Measurements from ENCODE around the gene ELMO2.

DNA sequence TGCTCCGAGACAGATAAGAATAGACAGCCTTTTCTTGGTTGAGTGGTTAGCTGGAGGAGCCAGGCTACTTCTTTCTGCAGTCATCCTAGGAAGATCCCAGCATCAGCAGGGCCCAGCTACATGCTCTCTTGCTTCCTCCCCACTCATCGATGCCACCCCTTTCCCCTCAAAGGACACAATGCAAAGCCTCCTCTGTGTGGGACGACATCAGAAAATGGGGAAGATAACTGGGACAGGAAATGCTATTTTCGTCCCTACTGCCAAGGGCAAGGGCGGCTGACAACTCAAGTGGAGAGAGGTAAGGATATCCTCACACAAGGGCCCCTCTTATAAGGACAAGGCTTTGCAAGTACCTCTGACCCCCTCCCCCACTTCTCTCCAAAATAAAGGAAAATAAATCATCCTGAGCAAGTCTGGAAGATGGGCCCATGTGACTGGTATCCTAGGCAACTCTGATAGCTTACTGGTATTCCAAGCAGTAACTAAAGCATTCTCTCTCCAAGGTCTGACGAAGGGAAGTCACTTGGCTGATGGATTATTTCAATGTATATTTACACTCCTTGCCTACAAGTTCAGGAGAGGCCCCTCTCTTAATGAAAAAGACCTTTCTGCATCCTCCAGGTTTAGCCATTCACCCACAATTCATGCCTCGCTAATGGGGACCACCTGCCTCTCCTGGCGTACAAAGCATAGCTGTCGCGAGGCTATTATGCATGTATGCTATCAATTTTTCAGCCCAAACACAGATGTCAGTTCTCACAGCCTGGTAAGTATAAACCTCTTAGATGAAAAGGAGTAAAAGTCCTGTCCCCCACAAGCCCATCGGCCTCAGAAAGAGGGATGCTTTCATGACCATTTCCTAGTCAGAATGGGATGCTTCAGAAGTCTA lies 11.3 kb downstream of the ELMO2 start:
- TF ChIP-seq, protein P1, sequence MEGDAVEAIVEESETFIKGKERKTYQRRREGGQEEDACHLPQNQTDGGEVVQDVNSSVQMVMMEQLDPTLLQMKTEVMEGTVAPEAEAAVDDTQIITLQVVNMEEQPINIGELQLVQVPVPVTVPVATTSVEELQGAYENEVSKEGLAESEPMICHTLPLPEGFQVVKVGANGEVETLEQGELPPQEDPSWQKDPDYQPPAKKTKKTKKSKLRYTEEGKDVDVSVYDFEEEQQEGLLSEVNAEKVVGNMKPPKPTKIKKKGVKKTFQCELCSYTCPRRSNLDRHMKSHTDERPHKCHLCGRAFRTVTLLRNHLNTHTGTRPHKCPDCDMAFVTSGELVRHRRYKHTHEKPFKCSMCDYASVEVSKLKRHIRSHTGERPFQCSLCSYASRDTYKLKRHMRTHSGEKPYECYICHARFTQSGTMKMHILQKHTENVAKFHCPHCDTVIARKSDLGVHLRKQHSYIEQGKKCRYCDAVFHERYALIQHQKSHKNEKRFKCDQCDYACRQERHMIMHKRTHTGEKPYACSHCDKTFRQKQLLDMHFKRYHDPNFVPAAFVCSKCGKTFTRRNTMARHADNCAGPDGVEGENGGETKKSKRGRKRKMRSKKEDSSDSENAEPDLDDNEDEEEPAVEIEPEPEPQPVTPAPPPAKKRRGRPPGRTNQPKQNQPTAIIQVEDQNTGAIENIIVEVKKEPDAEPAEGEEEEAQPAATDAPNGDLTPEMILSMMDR (IDR thresholded peaks at IDR 0.05) = no peak
- TF ChIP-seq EP300 (IDR thresholded peaks at IDR 0.05) (no peak), POLR2A (IDR thresholded peaks at IDR 0.05) (no peak)

Measured in gastroesophageal sphincter (tissue), 3 donors.